B cell (primary cell): ENCODE data around the gene MUS81. TPM values are rescaled to one million over a fixed set of nuclear protein-coding genes. Genes with fewer than 3 reads are reported as not detected.
A peak's percentile ranks its signal among the peaks of the same experiment; 100 is the strongest.

Experiments
- ATAC-seq: fragments of 200-7000 bp; cut with Tn5 transposase; one replicate; pipeline ENCODE4 v1.10.0; 2021; ENCODE audit warnings: low read depth, mild to moderate bottlenecking, moderate number of reproducible peaks, moderate library complexity
- CTCF ChIA-PET: fragments of 350-600 bp; sonication (Branson Sonifier 250); formaldehyde crosslinking; loops from one replicate; lab custom pipeline; 2021; ENCODE audit warnings: antibody characterized with exemption, inconsistent platforms; lab: Charles Lee
- POLR2A ChIA-PET: fragments of 350-600 bp; sonication (Branson Sonifier 250); formaldehyde crosslinking; loops from one replicate; lab custom pipeline; 2021; ENCODE audit warnings: antibody characterized with exemption; lab: Charles Lee
- DNase-seq: peaks from one replicate; pipeline ENCODE4 v3.0.0; 2013
- H2AFZ ChIP-seq: 2 replicates; pipeline ENCODE4 v1.6.1; 2012; ENCODE audit warnings: mild to moderate bottlenecking, low read depth, low read length; ENCODE audit not compliant: insufficient read depth, poor library complexity, severe bottlenecking
- H3K27ac ChIP-seq, 2 donors: 1 replicate in 1 of 2; 2 replicates in 1 of 2; pipeline ENCODE4 v1.5.1; 2012 to 2013; ENCODE audit warnings: low read length in 2 of 2, mild to moderate bottlenecking in 2 of 2, moderate library complexity in 1 of 2
- H3K27me3 ChIP-seq, 4 experiments: fragments of 200-600 bp in 1 of 4; sonication (generic) in 1 of 4; replicated peaks in 1 of 4; 1 replicate in 2 of 4; 2 replicates in 2 of 4; pipeline versions ENCODE4 v1.6.1 to v1.7.0; 2013 to 2016; ENCODE audit warnings: low read length in 3 of 4, mild to moderate bottlenecking in 2 of 4, mixed read lengths in 1 of 4, moderate library complexity in 1 of 4; ENCODE audit not compliant: insufficient read depth in 4 of 4, control insufficient read depth in 3 of 4; ENCODE audit errors: control extremely low read depth in 1 of 4
- H3K36me3 ChIP-seq, 2 experiments: replicated peaks in 1 of 2; 1 replicate in 1 of 2; 2 replicates in 1 of 2; pipeline versions ENCODE4 v1.6.1 to v1.7.1; 2013; ENCODE audit warnings: low read length in 1 of 2; ENCODE audit not compliant: insufficient read depth in 2 of 2, control insufficient read depth in 1 of 2; ENCODE audit errors: control extremely low read depth in 1 of 2, extremely low read depth in 1 of 2
- H3K4me1 ChIP-seq, 2 donors: fragments of 200-600 bp in 1 of 2; sonication (generic) in 1 of 2; 1 replicate in 1 of 2; 2 replicates in 1 of 2; pipeline versions ENCODE4 v1.5.1 to v1.6.1; 2013 to 2017; ENCODE audit warnings: low read length in 2 of 2; ENCODE audit not compliant: control insufficient read depth in 2 of 2, insufficient read depth in 2 of 2
- H3K4me2 ChIP-seq: replicated peaks from 2 replicates; pipeline ENCODE3; 2012; ENCODE audit warnings: mild to moderate bottlenecking, low read depth, low read length; ENCODE audit not compliant: poor library complexity, severe bottlenecking
- H3K4me3 ChIP-seq, 5 experiments: fragments of 200-600 bp in 1 of 5; sonication (generic) in 1 of 5; 1 replicate in 3 of 5; 2 replicates in 2 of 5; pipeline versions ENCODE4 v1.5.1 to v1.7.0; 2011 to 2016; ENCODE audit warnings: low read length in 4 of 5, mild to moderate bottlenecking in 4 of 5, low read depth in 2 of 5, control low read depth in 1 of 5, moderate library complexity in 1 of 5; ENCODE audit not compliant: insufficient read depth in 1 of 5; ENCODE audit errors: control extremely low read depth in 1 of 5, extremely low read depth in 1 of 5
- H3K79me2 ChIP-seq: fragments of 200-600 bp; sonication (generic); one replicate; pipeline ENCODE4 v1.6.0; 2016; ENCODE audit warnings: low read length; ENCODE audit not compliant: control insufficient read depth, insufficient read depth
- H3K9ac ChIP-seq: fragments of 200-600 bp; sonication (generic); 2 replicates; pipeline ENCODE4 v1.6.1; 2017; ENCODE audit warnings: mild to moderate bottlenecking, low read length, moderate library complexity
- H3K9me3 ChIP-seq, 3 donors: one replicate each; pipeline versions ENCODE4 v1.6.1 to v1.7.1; 2013; ENCODE audit warnings: low read length in 2 of 3; ENCODE audit not compliant: control insufficient read depth in 2 of 3, insufficient read depth in 1 of 3; ENCODE audit errors: control extremely low read depth in 1 of 3
- H4K20me1 ChIP-seq: 2 replicates; pipeline ENCODE4 v1.6.0; 2012; ENCODE audit warnings: mild to moderate bottlenecking, low read length; ENCODE audit not compliant: insufficient read depth, control insufficient read depth, poor library complexity, severe bottlenecking
- H3K27ac Mint-ChIP-seq: one replicate; pipeline ENCODE4 v1.8.0; 2021; ENCODE audit warnings: mixed read lengths
- H3K27me3 Mint-ChIP-seq: one replicate; pipeline ENCODE4 v1.8.0; 2021; ENCODE audit warnings: mixed read lengths
- H3K4me1 Mint-ChIP-seq: one replicate; pipeline ENCODE4 v1.8.0; 2021; ENCODE audit warnings: mixed read lengths
- H3K4me3 Mint-ChIP-seq: one replicate; pipeline ENCODE4 v1.8.0; 2021; ENCODE audit warnings: mixed read lengths
- H3K9me3 Mint-ChIP-seq: one replicate; pipeline ENCODE4 v1.8.0; 2022; ENCODE audit warnings: mixed read lengths; ENCODE audit not compliant: insufficient read depth
- EZH2 ChIP-seq: IDR thresholded peaks from 2 replicates; pipeline ENCODE4 v1.6.1; 2012; ENCODE audit warnings: borderline replicate concordance, low read depth, mild to moderate bottlenecking, moderate library complexity, low read length; ENCODE audit not compliant: insufficient read depth, poor library complexity, severe bottlenecking
- WGBS: methylation state at CpG from one replicate; pipeline ENCODE4 v1.1.5; 2013; ENCODE audit warnings: missing lambda C conversion rate; ENCODE audit not compliant: insufficient coverage; 5-methylcytosine and 5-hydroxymethylcytosine counted together
- intact Hi-C: fragments of 100-400 bp; cut with micrococcal nuclease; formaldehyde crosslinking; loops from one replicate; pipeline ENCODE4 v1.10.0; 2022
- polyA plus RNA-seq: library from polyadenylated mRNA; depleted of rRNA; stranded (reverse); fragments of >200 nt; gene quantifications from 2 replicates; pipeline ENCODE4 v1.2.3, GENCODE V29; 2012
- total RNA-seq, 2 donors: library from RNA; stranded (reverse); fragments of 120-200 nt in 1 of 2; gene quantifications; 1 replicate in 1 of 2; 2 replicates in 1 of 2; pipeline versions ENCODE4 v1.2.3 to v1.2.4, GENCODE V29; 2013 to 2022
- TF ChIP-seq, protein P1 (sequence below): fragments of 200-600 bp; IDR thresholded peaks from one replicate; pipeline ENCODE4 v1.8.0; 2022; ENCODE audit warnings: antibody characterized with exemption, mild to moderate bottlenecking

Gene MUS81
- total and polyA plus RNA-seq, 2 donors (not counting 1 experiment from before 2014, with no cell fraction given): 74.5 to 134 TPM

DNA sequence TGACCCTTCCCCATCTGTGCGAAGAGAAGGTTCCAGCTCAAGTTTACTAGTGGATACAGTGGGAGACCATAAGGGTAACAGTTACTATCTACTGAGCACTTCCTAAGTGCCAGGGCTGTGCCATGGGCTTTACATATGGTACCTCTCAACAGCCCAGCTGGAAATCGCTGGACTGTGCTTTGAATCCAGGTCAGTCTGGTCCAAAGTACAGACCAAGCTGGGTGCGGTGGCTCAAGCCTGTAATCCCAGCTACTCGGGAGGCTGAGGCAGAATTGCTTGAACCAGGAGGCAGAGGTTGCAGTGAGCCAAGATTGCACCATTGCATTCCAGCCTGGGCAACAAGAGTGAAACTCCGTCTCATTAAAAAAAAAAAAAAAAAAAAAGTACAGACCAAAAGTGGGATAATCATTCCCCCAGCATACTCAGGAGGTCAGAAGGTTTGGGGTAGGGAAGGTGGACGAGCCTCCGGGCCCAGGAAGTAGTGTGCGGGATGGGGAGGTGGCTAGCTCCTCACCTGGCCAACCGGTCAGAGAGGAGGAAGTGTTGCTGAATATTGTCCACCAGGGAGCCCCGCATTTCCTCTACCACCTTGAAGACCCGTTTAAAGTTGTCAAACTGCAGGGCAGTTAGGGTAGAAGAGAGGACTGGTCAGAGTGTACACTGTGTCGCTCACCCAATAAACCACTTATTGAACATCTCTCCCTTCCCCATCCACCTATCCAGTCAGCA lies 25.7 kb downstream of the MUS81 start:
- intact Hi-C loops: no loop called here
- 97% methylated on average over 3 of the region's 12 CpGs for WGBS
- no peaks in the 10 kb centered on the region for H3K9me3 Mint-ChIP-seq
- no peaks in the 10 kb centered on the region for H3K27me3 Mint-ChIP-seq
- ATAC-seq (no peak), DNase-seq (no peak)
- peaks cover 28 to 44% of the 10 kb centered on the region in 2 donors for H3K4me1 ChIP-seq
- no peak overlapping the region for H2AFZ ChIP-seq
- H3K79me2 ChIP-seq: peaks cover 24% of the 10 kb centered on the region
- H3K27me3 ChIP-seq: no peaks in the 10 kb centered on the region
- peaks cover 0 to 31% of the 10 kb centered on the region in 2 experiments for H3K36me3 ChIP-seq
- POLR2A ChIA-PET: interaction anchor here (2.3 to 3.3 kb wide), 2 partner anchors 12 to 27 kb away, joined by 11 to 13 read pairs; partner anchors contain the start of genes CFL1 and MUS81
- no peak overlapping the region for H3K4me3 ChIP-seq
- TF ChIP-seq EZH2: no peak
- TF ChIP-seq, protein P1, sequence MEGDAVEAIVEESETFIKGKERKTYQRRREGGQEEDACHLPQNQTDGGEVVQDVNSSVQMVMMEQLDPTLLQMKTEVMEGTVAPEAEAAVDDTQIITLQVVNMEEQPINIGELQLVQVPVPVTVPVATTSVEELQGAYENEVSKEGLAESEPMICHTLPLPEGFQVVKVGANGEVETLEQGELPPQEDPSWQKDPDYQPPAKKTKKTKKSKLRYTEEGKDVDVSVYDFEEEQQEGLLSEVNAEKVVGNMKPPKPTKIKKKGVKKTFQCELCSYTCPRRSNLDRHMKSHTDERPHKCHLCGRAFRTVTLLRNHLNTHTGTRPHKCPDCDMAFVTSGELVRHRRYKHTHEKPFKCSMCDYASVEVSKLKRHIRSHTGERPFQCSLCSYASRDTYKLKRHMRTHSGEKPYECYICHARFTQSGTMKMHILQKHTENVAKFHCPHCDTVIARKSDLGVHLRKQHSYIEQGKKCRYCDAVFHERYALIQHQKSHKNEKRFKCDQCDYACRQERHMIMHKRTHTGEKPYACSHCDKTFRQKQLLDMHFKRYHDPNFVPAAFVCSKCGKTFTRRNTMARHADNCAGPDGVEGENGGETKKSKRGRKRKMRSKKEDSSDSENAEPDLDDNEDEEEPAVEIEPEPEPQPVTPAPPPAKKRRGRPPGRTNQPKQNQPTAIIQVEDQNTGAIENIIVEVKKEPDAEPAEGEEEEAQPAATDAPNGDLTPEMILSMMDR: no peak
- CTCF ChIA-PET: interaction anchor here (0.7 to 15.5 kb wide), 28 partner anchors 10 to 1035 kb away, joined by 3 to 244 read pairs (median 10); partner anchors contain the start of genes AP5B1, C11orf68, CFL1 and FOSL1
- no peaks in the 10 kb centered on the region for H3K9me3 ChIP-seq
- peaks cover 53% of the 10 kb centered on the region for H3K4me1 Mint-ChIP-seq
- H3K4me2 ChIP-seq: no peak overlapping the region
- peak overlapping the region; percentile 98 for H3K4me3 Mint-ChIP-seq
- H3K27ac ChIP-seq: no peak overlapping the region
- peaks cover 9% of the 10 kb centered on the region for H4K20me1 ChIP-seq
- H3K9ac ChIP-seq: no peak overlapping the region
- no peak overlapping the region for H3K27ac Mint-ChIP-seq
